KMS-11 (cell line): ENCODE data around the gene ALOXE3.

Experiments
- H2AFZ ChIP-seq: fragments of 200-600 bp; sonication (generic); 2 replicates; pipeline ENCODE4 v1.6.1; 2016; ENCODE audit warnings: antibody characterized with exemption, mixed run types, low read depth
- H3K27ac ChIP-seq: fragments of 200-600 bp; sonication (generic); 2 replicates; pipeline ENCODE4 v1.6.1; 2016; ENCODE audit warnings: mild to moderate bottlenecking, mixed run types
- H3K27me3 ChIP-seq: fragments of 200-600 bp; sonication (generic); 2 replicates; pipeline ENCODE4 v1.6.1; 2017; ENCODE audit warnings: mild to moderate bottlenecking, low read depth, mixed run types, moderate library complexity; ENCODE audit not compliant: insufficient read depth
- H3K36me3 ChIP-seq: fragments of 200-600 bp; sonication (generic); 2 replicates; pipeline ENCODE4 v1.6.1; 2017; ENCODE audit warnings: mild to moderate bottlenecking, mixed run types; ENCODE audit not compliant: insufficient read depth
- H3K4me1 ChIP-seq: fragments of 200-600 bp; sonication (generic); 2 replicates; pipeline ENCODE4 v1.6.1; 2016; ENCODE audit warnings: mild to moderate bottlenecking, low read depth, mixed run types; ENCODE audit not compliant: poor library complexity, severe bottlenecking
- H3K4me2 ChIP-seq: fragments of 200-600 bp; sonication (generic); 2 replicates; pipeline ENCODE4 v1.7.0; 2016; ENCODE audit warnings: mild to moderate bottlenecking, mixed run types
- H3K4me3 ChIP-seq: fragments of 200-600 bp; sonication (generic); IDR thresholded peaks from 2 replicates; pipeline ENCODE4 v1.6.1; 2017; ENCODE audit warnings: low read depth, low read length, mixed read lengths; ENCODE audit not compliant: insufficient read depth
- H3K79me2 ChIP-seq: fragments of 200-600 bp; sonication (generic); 2 replicates; pipeline ENCODE4 v1.6.1; 2016; ENCODE audit warnings: low read depth, mixed run types; ENCODE audit not compliant: insufficient read depth
- H3K9ac ChIP-seq: fragments of 200-600 bp; sonication (generic); 2 replicates; pipeline ENCODE4 v1.6.1; 2016; ENCODE audit warnings: mild to moderate bottlenecking, mixed run types
- H4K20me1 ChIP-seq: fragments of 200-600 bp; sonication (generic); 2 replicates; pipeline ENCODE4 v1.6.1; 2016; ENCODE audit warnings: mild to moderate bottlenecking, mixed run types; ENCODE audit not compliant: insufficient read depth
- CTCF ChIP-seq: fragments of 200-600 bp; sonication (generic); conservative IDR thresholded peaks from 2 replicates; pipeline ENCODE4 v1.6.1; 2017; ENCODE audit warnings: low read depth, mild to moderate bottlenecking, antibody characterized with exemption, low read length, moderate library complexity, mixed read lengths

The ALOXE3 gene

GRCh38 chr17:8147141-8147804, 29.0 kb upstream of the ALOXE3 start:
- Histone ChIP-seq H3K36me3 (no peaks in the 10 kb centered on the region), H2AFZ (no peak overlapping the region), H3K4me3 (no peak overlapping the region), H3K4me1 (no peaks in the 10 kb centered on the region), H3K4me2 (no peak overlapping the region), H3K27me3 (no peaks in the 10 kb centered on the region), H3K27ac (no peak overlapping the region), H4K20me1 (no peaks in the 10 kb centered on the region), H3K79me2 (no peaks in the 10 kb centered on the region), H3K9ac (no peak overlapping the region)
- TF ChIP-seq CTCF = no peak

DNA sequence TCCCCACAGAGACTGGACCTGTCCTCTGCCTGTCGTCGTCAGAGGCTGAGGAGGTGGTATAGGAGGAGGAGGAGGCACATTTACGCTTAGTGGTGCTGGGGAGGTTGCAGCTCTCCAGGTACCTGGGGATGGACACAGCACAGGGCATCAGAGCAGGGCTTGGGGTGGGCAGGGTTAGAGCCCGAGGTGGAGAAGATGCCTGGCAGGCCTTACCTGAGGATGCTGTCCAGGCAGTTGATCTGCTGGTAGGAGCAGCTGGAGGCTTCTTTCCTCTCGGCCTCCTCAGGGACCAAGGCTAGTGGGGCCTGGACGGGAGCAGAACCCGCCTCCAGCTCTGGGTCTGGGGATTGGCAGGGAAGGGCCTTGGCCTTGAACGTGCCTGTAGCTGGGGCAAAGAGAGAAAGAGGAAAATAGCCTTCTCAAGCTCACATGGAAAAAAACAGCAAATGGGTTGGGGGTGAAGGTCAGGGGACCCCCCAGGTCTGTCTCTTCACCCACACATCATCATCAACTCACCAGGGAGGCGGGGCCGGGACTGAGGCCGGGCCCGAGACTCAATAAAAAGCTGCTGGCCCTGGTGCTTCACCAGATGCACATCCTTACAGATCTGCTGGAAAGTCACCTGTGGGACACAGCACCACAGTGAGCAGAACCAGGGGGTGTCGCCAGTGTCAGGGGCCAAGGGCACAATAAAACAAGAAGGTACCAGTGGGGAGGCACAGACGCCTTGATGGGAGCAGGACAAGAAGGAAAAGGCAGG, 28.2 kb upstream of the ALOXE3 start:
- Histone ChIP-seq H3K4me2 (no peak overlapping the region), H2AFZ (no peak overlapping the region), H3K27me3 (no peaks in the 10 kb centered on the region), H3K36me3 (no peaks in the 10 kb centered on the region), H4K20me1 (no peaks in the 10 kb centered on the region), H3K79me2 (no peaks in the 10 kb centered on the region), H3K4me1 (no peaks in the 10 kb centered on the region), H3K9ac (no peak overlapping the region), H3K27ac (no peak overlapping the region), H3K4me3 (no peak overlapping the region)
- TF ChIP-seq CTCF = no peak

DNA sequence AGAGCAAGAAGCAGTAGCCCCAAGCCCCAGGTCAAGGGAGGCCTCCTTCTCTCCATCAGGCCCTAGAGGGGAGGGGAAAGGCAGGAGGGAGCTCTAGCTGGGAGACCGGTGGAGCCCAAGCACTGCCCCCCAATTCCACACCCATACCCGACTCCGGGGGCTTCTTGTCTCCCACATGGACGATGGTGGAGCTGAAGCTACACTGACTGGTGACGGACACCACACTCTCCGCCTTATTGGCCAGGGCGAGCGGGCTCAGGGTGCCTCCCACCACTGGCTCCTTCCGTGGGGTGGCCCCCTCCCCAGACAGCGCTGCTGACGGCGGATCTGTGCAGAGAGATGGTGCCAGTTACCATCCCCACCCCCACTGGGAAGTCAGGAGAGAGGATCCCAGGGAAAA, 27.5 kb upstream of the ALOXE3 start:
- H3K27ac ChIP-seq = no peak overlapping the region
- no peaks in the 10 kb centered on the region for H3K36me3 ChIP-seq
- no peaks in the 10 kb centered on the region for H4K20me1 ChIP-seq

More for the DNA sequence above, 27.5 kb upstream of the ALOXE3 start:
- no peaks in the 10 kb centered on the region for H3K79me2 ChIP-seq
- no peaks in the 10 kb centered on the region for H3K27me3 ChIP-seq
- H3K4me3 ChIP-seq = no peak overlapping the region
- no peaks in the 10 kb centered on the region for H3K4me1 ChIP-seq
- H2AFZ ChIP-seq = no peak overlapping the region
- no peak overlapping the region for H3K4me2 ChIP-seq
- TF ChIP-seq CTCF = no peak
- H3K9ac ChIP-seq = no peak overlapping the region
